Thyroid gland (tissue), 4 donors: ENCODE results near the gene ZDHHC3.

ENCODE experiments used
- CTCF ChIP-seq, 6 experiments: fragments of 200-600 bp in 3 of 6; fragments of 450-650 bp in 3 of 6; sonication (generic) in 3 of 6; IDR thresholded peaks; one replicate each; pipeline ENCODE4 v1.5.1; 2016 to 2019; ENCODE audit warnings: antibody characterized with exemption in 6 of 6, mild to moderate bottlenecking in 2 of 6, inconsistent platforms in 1 of 6, moderate library complexity in 1 of 6
- POLR2A ChIP-seq, 2 donors: fragments of 450-650 bp; IDR thresholded peaks; one replicate each; pipeline ENCODE4 v1.6.1; 2017; ENCODE audit warnings: antibody characterized with exemption in 2 of 2, mild to moderate bottlenecking in 2 of 2, moderate library complexity in 1 of 2

- TF ChIP-seq POLR2A (IDR thresholded peaks at IDR 0.05), result no peak
- TF ChIP-seq CTCF (IDR thresholded peaks at IDR 0.05), result no peak
These were observed 5.8 kb upstream of the ZDHHC3 start for GRCh38 chr3:44981751-44982150.
